SH-SY5Y (cell line): Measurements from ENCODE around the gene TDRD12.

Experiments
- GATA2 ChIP-seq: IDR thresholded peaks from 2 replicates; pipeline ENCODE4 v1.6.1; 2011; ENCODE audit warnings: mild to moderate bottlenecking, low read depth, low read length
- GATA3 ChIP-seq: IDR thresholded peaks from 2 replicates; pipeline ENCODE4 v1.6.1; 2011; ENCODE audit warnings: low read depth, mild to moderate bottlenecking, low read length, moderate library complexity

- TF ChIP-seq GATA2: no peak
- TF ChIP-seq GATA3: no peak
These were observed 1.3 kb upstream of the TDRD12 start for GRCh38 chr19:32718286-32718685.
